AG09319 (cell line): ENCODE measurements around the gene SRRM3.
A peak's percentile ranks its signal among the peaks of the same experiment; 100 is the strongest.

Experiments
- DNase-seq: peaks from one replicate; pipeline ENCODE4 v3.0.0-alpha.2; 2010; ENCODE audit warnings: low read depth; ENCODE audit errors: extremely low read depth
- TF ChIP-seq, protein P1 (sequence below): IDR thresholded peaks from 2 replicates; pipeline ENCODE4 v1.5.1; 2011; ENCODE audit warnings: low read depth, mild to moderate bottlenecking, inconsistent platforms, low read length, moderate library complexity

SRRM3 gene

DNA sequence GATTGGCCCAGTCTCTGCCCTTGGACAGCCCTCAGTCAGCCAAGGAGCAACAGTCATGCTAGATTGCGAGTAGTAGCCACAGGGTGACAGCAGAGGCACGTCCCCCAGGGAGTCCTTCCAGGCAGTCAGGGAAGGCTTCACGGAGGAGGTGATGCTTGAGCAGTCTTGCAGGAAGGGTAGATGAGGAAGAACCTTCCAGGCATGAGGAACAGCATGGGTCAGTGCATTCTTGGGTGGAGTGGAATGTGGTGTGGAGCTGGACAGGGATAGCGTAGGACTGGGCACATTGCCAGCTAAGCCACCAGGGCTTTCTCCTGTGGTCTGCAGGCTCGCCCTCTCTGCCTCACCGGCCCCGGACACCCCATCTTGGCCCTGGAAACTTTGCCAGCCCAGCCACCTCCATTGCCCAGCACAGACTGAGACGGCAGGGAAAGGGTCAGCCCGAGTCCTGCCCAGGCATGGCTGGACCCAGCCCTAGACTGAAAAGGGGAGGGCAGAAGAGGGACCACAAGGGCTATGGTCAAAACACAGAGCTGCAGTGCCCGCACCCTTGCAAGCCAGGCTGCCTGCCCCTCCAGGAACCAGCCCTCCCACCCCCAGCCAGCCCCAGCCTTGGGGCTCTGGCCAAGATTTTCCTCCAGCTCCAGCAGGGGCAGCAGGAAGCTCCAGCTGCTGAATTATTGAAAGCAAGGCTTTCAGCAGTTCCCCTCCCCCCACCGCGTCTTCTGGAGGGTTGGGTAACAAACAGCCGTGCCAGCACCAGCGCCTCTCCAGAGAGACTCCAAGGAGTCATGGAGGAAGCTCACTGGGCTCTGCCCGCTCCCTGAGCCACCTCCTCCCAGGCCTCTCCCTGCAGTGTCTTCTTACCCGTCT is 18.7 kb downstream of the SRRM3 start:
- DNase-seq: peak; percentile 10
- TF ChIP-seq, protein P1, sequence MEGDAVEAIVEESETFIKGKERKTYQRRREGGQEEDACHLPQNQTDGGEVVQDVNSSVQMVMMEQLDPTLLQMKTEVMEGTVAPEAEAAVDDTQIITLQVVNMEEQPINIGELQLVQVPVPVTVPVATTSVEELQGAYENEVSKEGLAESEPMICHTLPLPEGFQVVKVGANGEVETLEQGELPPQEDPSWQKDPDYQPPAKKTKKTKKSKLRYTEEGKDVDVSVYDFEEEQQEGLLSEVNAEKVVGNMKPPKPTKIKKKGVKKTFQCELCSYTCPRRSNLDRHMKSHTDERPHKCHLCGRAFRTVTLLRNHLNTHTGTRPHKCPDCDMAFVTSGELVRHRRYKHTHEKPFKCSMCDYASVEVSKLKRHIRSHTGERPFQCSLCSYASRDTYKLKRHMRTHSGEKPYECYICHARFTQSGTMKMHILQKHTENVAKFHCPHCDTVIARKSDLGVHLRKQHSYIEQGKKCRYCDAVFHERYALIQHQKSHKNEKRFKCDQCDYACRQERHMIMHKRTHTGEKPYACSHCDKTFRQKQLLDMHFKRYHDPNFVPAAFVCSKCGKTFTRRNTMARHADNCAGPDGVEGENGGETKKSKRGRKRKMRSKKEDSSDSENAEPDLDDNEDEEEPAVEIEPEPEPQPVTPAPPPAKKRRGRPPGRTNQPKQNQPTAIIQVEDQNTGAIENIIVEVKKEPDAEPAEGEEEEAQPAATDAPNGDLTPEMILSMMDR: no peak; the same call in 1 of the 2 replicates

DNA sequence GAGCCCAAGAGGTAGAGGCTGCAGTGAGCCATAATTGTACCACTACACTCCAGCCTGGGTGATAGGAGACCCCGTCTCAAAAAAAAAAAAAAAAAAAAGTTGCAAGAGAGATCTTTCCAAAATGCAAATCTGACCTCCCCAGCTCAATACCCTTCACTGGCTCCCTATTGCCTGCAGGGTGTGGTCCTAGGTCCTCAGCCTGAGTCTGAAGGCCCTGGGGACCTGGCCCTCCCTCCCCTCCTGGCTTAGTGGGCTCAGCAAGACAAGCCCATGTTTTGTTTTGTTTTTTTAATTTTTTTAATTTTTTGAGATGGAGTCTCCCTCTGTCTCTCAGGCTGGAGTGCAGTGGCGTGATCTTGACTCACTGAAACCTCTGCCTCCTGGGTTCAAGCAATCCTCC is 20.6 kb downstream of the SRRM3 start:
- TF ChIP-seq, protein P1: no peak
- DNase-seq: no peak

DNA sequence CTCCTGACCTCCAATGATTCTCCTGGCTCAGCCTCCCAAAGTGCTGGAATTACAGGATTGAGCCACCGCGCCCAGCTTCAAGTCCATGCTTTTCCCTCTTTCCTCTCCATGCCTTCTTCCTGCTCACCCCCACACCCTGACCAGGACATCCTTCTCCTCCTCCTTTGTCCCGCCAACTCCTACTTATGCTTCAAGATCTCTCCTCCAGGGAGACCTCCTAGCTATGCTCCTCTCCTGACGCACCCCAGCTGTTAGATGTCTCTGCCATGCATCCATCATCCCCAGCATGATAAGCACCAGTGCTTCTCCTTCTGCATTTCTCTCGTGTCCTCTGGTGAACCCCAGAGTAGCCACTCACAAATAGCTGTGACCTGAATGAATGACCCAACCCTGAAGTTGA is 21.1 kb downstream of the SRRM3 start:
- TF ChIP-seq, protein P1: no peak
- no peak for DNase-seq

DNA sequence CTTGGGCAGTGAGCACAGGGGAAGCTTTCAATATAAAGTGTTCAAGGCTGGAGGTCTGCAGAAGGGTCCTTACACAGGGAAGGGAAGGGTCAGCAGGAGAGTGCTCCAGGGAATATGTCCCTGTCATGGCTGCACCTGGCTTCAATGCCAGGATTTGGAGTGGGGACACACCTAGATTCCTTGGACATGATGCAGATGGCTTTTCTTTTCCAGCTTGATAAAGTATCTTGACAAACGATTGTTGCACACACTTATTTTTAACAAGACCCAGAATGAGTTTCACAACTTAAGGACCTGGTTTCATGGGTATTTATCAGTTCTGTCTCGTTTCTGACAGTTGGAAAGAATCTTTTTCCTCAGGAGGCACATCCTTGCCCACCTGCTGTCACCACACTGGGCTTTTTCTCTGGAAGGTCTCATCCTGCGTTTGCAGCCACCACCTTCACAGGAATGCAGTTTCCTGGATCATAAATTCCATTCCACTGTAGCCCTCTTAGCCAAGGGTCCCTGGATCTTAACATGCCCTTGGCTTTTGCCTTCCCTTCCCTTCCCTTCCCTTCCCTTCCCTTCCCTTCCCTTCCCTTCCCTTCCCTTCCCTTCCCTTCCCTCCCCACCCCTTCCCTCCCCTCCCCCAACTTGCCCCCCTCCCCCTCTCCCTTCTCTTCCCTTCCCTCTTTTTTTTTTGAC is 21.7 kb downstream of the SRRM3 start:
- no peak for DNase-seq
- TF ChIP-seq, protein P1: no peak

DNA sequence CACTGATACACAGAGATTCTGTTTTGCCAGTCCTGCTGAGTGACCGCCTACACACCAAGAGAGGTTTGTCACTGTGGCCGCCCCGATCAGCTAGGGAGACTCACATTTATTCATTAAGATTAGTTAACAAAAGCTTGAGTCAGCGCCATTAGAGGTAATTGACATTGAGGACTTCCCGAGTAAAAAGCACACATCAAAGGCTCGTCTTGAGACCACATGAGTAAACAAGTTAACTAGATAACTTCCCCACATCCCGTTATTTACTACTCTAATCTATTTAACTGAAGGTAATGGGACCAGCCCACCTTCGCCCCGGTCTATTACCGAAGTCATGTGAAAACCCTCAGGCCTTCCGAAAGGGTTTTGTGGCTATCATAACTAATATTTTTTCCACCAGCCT is 23.0 kb downstream of the SRRM3 start:
- TF ChIP-seq, protein P1: no peak
- DNase-seq: no peak

DNA sequence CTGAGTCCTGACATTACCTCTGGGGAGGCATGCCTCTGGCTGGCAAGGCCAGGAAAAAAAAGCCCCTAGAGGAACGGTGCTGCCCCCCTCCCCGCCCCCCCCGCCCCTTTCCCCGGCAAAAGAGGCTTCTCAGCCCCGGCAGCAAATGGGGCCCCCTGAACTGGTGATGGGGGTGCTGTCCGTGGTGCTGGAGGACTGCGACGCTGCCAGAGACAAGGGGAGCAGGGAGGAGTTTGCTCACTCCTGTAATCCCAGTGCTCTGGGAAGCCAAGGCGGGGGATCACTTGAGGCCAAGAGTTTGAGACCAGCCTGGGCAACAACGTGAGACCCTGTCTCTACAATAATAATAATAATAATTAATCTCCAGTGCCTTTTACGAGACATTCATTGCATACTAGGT is 23.7 kb downstream of the SRRM3 start:
- no peak for DNase-seq

More for the DNA sequence above, 23.7 kb downstream of the SRRM3 start:
- TF ChIP-seq, protein P1: no peak
